ENCODE results near the gene SF3B2. TPM values are rescaled to one million over a fixed set of nuclear protein-coding genes. Genes with fewer than 3 reads are reported as not detected.

Gene SF3B2
- total and polyA plus RNA-seq, 2 donors (not counting 3 experiments of a cell fraction or from before 2014, with no cell fraction given), result 99.4 to 196 TPM

GRCh38 chr11:66037327-66037726, 14.8 kb upstream of the SF3B2 start:
- dilution Hi-C loops (cut with MboI; ENCODE audit: extremely low pct_ligation_motif_present, low sequenced_read_pairs), result no loop called here
- ChIA-PET CTCF (interaction anchor here (1.5 to 3.3 kb wide), 2 partner anchors 8 to 15 kb away, joined by 6 to 18 read pairs; no protein-coding TSS in a partner anchor), POLR2A (no interaction called here)
- H3K9ac ChIP-seq (replicated peaks; ENCODE audit: extremely low read depth, insufficient read depth, low read length), result no peak overlapping the region
- H3K4me3 ChIP-seq (replicated peaks in 1 of 3; ENCODE audit: insufficient read depth in 1 of 3, low read depth in 1 of 3, low read length in 3 of 3), result no peak overlapping the region
- H3K9me1 ChIP-seq (replicated peaks; ENCODE audit: control insufficient read depth, extremely low read depth, insufficient read depth, low read length), result no peaks in the 10 kb centered on the region
- no peaks in the 10 kb centered on the region for H3K36me3 ChIP-seq (ENCODE audit: control insufficient read depth in 2 of 2, extremely low read depth in 1 of 2, insufficient read depth in 2 of 2, low read length in 2 of 2)
- TF ChIP-seq POLR2A (IDR thresholded peaks at IDR 0.05; ENCODE audit: low read depth, low read length), result no peak
- no peak for TF ChIP-seq MYC (IDR thresholded peaks at IDR 0.05; ENCODE audit: low read depth, low read length)
- no peak for TF ChIP-seq MAX (IDR thresholded peaks at IDR 0.05; ENCODE audit: insufficient read depth, insufficient read length)
- TF ChIP-seq POLR2AphosphoS5 (IDR thresholded peaks at IDR 0.05; ENCODE audit: insufficient read depth, low read depth, low read length), result no peak
- TF ChIP-seq, protein P1, sequence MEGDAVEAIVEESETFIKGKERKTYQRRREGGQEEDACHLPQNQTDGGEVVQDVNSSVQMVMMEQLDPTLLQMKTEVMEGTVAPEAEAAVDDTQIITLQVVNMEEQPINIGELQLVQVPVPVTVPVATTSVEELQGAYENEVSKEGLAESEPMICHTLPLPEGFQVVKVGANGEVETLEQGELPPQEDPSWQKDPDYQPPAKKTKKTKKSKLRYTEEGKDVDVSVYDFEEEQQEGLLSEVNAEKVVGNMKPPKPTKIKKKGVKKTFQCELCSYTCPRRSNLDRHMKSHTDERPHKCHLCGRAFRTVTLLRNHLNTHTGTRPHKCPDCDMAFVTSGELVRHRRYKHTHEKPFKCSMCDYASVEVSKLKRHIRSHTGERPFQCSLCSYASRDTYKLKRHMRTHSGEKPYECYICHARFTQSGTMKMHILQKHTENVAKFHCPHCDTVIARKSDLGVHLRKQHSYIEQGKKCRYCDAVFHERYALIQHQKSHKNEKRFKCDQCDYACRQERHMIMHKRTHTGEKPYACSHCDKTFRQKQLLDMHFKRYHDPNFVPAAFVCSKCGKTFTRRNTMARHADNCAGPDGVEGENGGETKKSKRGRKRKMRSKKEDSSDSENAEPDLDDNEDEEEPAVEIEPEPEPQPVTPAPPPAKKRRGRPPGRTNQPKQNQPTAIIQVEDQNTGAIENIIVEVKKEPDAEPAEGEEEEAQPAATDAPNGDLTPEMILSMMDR (IDR thresholded peaks at IDR 0.05; ENCODE audit: extremely low read depth in 1 of 2, insufficient read depth in 1 of 2, low read depth in 1 of 2, low read length in 2 of 2), result no peak
- no peaks in the 10 kb centered on the region for H3K79me2 ChIP-seq (ENCODE audit: control insufficient read depth, insufficient read depth, low read length)
- no TSS peak for BruUV-seq (replicated peaks)
- H3K4me1 ChIP-seq (ENCODE audit: control insufficient read depth, extremely low read depth, insufficient read depth, low read length), result no peaks in the 10 kb centered on the region
- intact Hi-C loops (cut with micrococcal nuclease), result no loop called here
- H3K27me3 ChIP-seq (ENCODE audit: control insufficient read depth in 2 of 2, insufficient read depth in 2 of 2, low read length in 2 of 2), result peaks cover 0 to 10% of the 10 kb centered on the region in 2 experiments
- H2AFZ ChIP-seq (ENCODE audit: low read depth, low read length), result no peak overlapping the region
- DNase-seq (ENCODE audit: low read depth, low spot score) (no peak), FAIRE-seq (no peak)
- H3K9me3 ChIP-seq (replicated peaks; ENCODE audit: control insufficient read depth, insufficient read depth, low read length), result no peaks in the 10 kb centered on the region
- H3K4me2 ChIP-seq (ENCODE audit: insufficient read depth, low read length), result no peak overlapping the region
- no peak overlapping the region for H3K27ac ChIP-seq (ENCODE audit: insufficient read depth, low read depth, low read length)
- H4K20me1 ChIP-seq (replicated peaks; ENCODE audit: control insufficient read depth, extremely low read depth, insufficient read depth, low read length), result no peaks in the 10 kb centered on the region

DNA sequence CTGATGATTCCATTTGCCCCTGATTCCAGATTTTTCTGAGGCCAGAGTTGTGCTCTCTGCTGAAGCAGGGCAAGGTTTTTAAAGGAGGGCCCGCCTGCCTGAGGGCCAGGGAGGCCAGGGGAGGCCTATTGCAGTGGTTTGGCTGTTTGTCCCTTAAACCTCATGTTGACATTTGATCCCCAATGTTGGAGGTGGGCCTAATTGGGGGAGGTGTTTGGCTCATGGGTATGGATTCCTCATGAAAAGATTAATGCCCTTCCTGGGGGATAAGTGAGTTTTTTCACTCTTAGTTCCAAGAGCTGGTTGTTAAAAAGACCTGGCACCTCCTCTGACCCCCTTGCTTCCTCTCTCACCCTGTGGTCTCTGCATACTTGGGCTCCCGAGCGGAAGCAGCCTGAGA, 12.4 kb upstream of the SF3B2 start:
- Histone ChIP-seq H3K36me3 (ENCODE audit: control insufficient read depth in 2 of 2, extremely low read depth in 1 of 2, insufficient read depth in 2 of 2, low read length in 2 of 2) (no peaks in the 10 kb centered on the region), H3K27me3 (ENCODE audit: control insufficient read depth in 2 of 2, insufficient read depth in 2 of 2, low read length in 2 of 2) (peaks cover 0 to 8% of the 10 kb centered on the region in 2 experiments), H3K27ac (ENCODE audit: insufficient read depth, low read depth, low read length) (no peak overlapping the region), H3K4me3 (replicated peaks in 1 of 3; ENCODE audit: insufficient read depth in 1 of 3, low read depth in 1 of 3, low read length in 3 of 3) (no peak overlapping the region), H3K4me2 (ENCODE audit: insufficient read depth, low read length) (no peak overlapping the region), H4K20me1 (replicated peaks; ENCODE audit: control insufficient read depth, extremely low read depth, insufficient read depth, low read length) (no peaks in the 10 kb centered on the region), H3K9me3 (replicated peaks; ENCODE audit: control insufficient read depth, insufficient read depth, low read length) (no peaks in the 10 kb centered on the region), H3K9ac (replicated peaks; ENCODE audit: extremely low read depth, insufficient read depth, low read length) (no peak overlapping the region), H3K9me1 (replicated peaks; ENCODE audit: control insufficient read depth, extremely low read depth, insufficient read depth, low read length) (no peaks in the 10 kb centered on the region), H2AFZ (ENCODE audit: low read depth, low read length) (no peak overlapping the region), H3K4me1 (ENCODE audit: control insufficient read depth, extremely low read depth, insufficient read depth, low read length) (no peaks in the 10 kb centered on the region), H3K79me2 (ENCODE audit: control insufficient read depth, insufficient read depth, low read length) (no peaks in the 10 kb centered on the region)
- no TSS peak for BruUV-seq (replicated peaks)
- ChIA-PET POLR2A (no interaction called here), CTCF (interaction anchor here (1.3 to 2.5 kb wide), 2 partner anchors 10 to 17 kb away, joined by 3 to 10 read pairs; no protein-coding TSS in a partner anchor)
- dilution Hi-C loops (cut with MboI; ENCODE audit: extremely low pct_ligation_motif_present, low sequenced_read_pairs) (no loop called here), intact Hi-C loops (cut with micrococcal nuclease) (no loop called here)
- DNase-seq (ENCODE audit: low read depth, low spot score) (no peak), FAIRE-seq (no peak)
- TF ChIP-seq, protein P1 (IDR thresholded peaks at IDR 0.05; ENCODE audit: extremely low read depth in 1 of 2, insufficient read depth in 1 of 2, low read depth in 1 of 2, low read length in 2 of 2), result no peak
- no peak for TF ChIP-seq JUN (IDR thresholded peaks at IDR 0.05; ENCODE audit: borderline replicate concordance, insufficient read depth, insufficient read length, low read depth)
- no peak for TF ChIP-seq POLR2AphosphoS5 (IDR thresholded peaks at IDR 0.05; ENCODE audit: insufficient read depth, low read depth, low read length)
- no peak for TF ChIP-seq GATA2 (IDR thresholded peaks at IDR 0.05; ENCODE audit: insufficient read depth, insufficient read length, low read depth, low read length)
- TF ChIP-seq MAX (IDR thresholded peaks at IDR 0.05; ENCODE audit: insufficient read depth, insufficient read length), result no peak
- TF ChIP-seq POLR2A (IDR thresholded peaks at IDR 0.05; ENCODE audit: low read depth, low read length), result no peak
- no peak for TF ChIP-seq FOS (IDR thresholded peaks at IDR 0.05; ENCODE audit: borderline replicate concordance, insufficient read depth, low read length)
- no peak for TF ChIP-seq EZH2 (IDR thresholded peaks at IDR 0.05; ENCODE audit: borderline replicate concordance, low read depth, low read length, severe bottlenecking)
- TF ChIP-seq MYC (IDR thresholded peaks at IDR 0.05; ENCODE audit: low read depth, low read length), result no peak

All from endothelial cell of umbilical vein (primary cell).